Thyroid gland (tissue), 4 donors: ENCODE results near the gene TESK2. TPM values are rescaled to one million over a fixed set of nuclear protein-coding genes. Genes with fewer than 3 reads are reported as not detected.

Source experiments
- DNase-seq, 2 donors: peaks; one replicate each; pipeline ENCODE4 v3.0.0-alpha.2; 2019
- H3K27ac ChIP-seq, 3 donors: fragments of 200-600 bp; sonication (generic); 1 replicate in 2 of 3; 2 replicates in 1 of 3; pipeline ENCODE4 v1.5.1; 2016 to 2019; ENCODE audit warnings: mild to moderate bottlenecking in 1 of 3, moderate library complexity in 1 of 3
- H3K27me3 ChIP-seq: fragments of 200-600 bp; sonication (generic); one replicate; pipeline ENCODE4 v1.5.1; 2019
- H3K36me3 ChIP-seq, 2 donors: fragments of 200-600 bp; sonication (generic); one replicate each; pipeline ENCODE4 v1.5.1; 2016 to 2019
- H3K4me1 ChIP-seq, 2 donors: fragments of 200-600 bp; sonication (generic); one replicate each; pipeline ENCODE4 v1.5.1; 2017 to 2019
- H3K4me3 ChIP-seq, 3 donors: fragments of 200-600 bp; sonication (generic); replicated peaks in 1 of 3; 1 replicate in 2 of 3; 2 replicates in 1 of 3; pipeline ENCODE4 v1.5.1; 2016; ENCODE audit warnings: mild to moderate bottlenecking in 1 of 3
- H3K9me3 ChIP-seq: fragments of 200-600 bp; sonication (generic); one replicate; pipeline ENCODE4 v1.5.1; 2017
- POLR2A ChIP-seq, 2 donors: fragments of 450-650 bp; IDR thresholded peaks; one replicate each; pipeline ENCODE4 v1.6.1; 2017; ENCODE audit warnings: antibody characterized with exemption in 2 of 2, mild to moderate bottlenecking in 2 of 2, moderate library complexity in 1 of 2
- WGBS, 2 donors: methylation state at CpG; one replicate each; pipeline ENCODE4 v1.1.5; 2017; 5-methylcytosine and 5-hydroxymethylcytosine counted together
- intact Hi-C: fragments of 100-400 bp; cut with DNase I; formaldehyde crosslinking; loops from one replicate; pipeline ENCODE4 v1.15.1; 2023
- total RNA-seq, 4 donors: library from RNA; depleted of rRNA; stranded (reverse); fragments of >200 nt; gene quantifications; one replicate each; pipeline ENCODE4 v1.2.3, GENCODE V29; 2016
- TF ChIP-seq, protein P1 (sequence below), 6 experiments: fragments of 200-600 bp in 3 of 6; fragments of 450-650 bp in 3 of 6; sonication (generic) in 3 of 6; IDR thresholded peaks; one replicate each; pipeline ENCODE4 v1.5.1; 2016 to 2019; ENCODE audit warnings: antibody characterized with exemption in 6 of 6, mild to moderate bottlenecking in 2 of 6, inconsistent platforms in 1 of 6, moderate library complexity in 1 of 6

Gene TESK2
- total RNA-seq, 4 donors from 2014 or later: 4.8 to 5.7 (median 5.5) TPM

DNA sequence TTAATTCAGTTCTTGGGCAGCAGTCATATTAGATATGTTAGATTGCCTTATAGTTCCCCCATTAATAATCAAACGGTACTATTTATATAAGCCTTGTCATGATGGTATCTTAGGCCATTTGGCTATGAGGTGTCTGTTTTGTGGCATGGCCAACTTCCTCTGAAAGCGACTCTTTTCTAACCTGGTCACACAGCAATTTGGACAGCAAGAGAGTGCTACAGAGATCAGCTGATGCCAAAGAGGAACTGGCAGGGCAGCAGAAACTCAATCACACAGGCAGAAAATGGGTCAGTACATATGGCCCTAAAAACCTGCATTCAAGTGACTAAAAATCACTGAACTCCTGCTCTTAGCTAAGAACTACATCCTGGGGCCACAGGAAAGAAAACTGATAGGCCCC, 137.3 kb downstream of the TESK2 start:
- Histone ChIP-seq H3K27ac (no peak overlapping the region), H3K4me1 (peaks cover 7 to 22% of the 10 kb centered on the region in 2 donors), H3K27me3 (no peaks in the 10 kb centered on the region), H3K36me3 (no peaks in the 10 kb centered on the region), H3K9me3 (no peaks in the 10 kb centered on the region), H3K4me3 (no peak overlapping the region)
- WGBS, 2 donors: 87 to 90% methylated on average over 2 of the region's 2 CpGs
- no peak for DNase-seq
- intact Hi-C loops: no loop called here
- TF ChIP-seq, protein P1, sequence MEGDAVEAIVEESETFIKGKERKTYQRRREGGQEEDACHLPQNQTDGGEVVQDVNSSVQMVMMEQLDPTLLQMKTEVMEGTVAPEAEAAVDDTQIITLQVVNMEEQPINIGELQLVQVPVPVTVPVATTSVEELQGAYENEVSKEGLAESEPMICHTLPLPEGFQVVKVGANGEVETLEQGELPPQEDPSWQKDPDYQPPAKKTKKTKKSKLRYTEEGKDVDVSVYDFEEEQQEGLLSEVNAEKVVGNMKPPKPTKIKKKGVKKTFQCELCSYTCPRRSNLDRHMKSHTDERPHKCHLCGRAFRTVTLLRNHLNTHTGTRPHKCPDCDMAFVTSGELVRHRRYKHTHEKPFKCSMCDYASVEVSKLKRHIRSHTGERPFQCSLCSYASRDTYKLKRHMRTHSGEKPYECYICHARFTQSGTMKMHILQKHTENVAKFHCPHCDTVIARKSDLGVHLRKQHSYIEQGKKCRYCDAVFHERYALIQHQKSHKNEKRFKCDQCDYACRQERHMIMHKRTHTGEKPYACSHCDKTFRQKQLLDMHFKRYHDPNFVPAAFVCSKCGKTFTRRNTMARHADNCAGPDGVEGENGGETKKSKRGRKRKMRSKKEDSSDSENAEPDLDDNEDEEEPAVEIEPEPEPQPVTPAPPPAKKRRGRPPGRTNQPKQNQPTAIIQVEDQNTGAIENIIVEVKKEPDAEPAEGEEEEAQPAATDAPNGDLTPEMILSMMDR (IDR thresholded peaks at IDR 0.05): no peak
- TF ChIP-seq POLR2A (IDR thresholded peaks at IDR 0.05): no peak

DNA sequence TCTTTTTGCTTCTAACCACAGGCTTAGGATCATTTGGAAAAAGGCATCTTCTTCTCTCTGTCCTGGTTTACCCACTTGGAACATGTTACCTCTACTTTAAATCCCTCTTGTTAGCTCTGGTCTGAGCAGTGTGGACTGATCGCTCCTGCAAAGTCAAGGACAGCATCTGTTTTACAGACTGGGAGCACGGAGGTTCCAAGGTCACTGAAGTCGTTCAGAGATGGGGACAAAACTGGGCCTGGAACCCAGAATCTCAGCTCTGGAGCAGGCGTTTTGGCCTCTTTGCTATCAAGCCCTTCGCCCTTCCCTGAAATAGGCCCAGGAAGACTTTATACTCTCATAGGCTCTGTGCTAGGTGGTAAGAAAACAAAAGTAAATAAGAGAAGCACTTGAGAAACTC, 139.5 kb downstream of the TESK2 start:
- 87 to 89% methylated on average over 5 of the region's 5 CpGs for WGBS, 2 donors
- Histone ChIP-seq H3K9me3 (no peaks in the 10 kb centered on the region), H3K27ac (no peak overlapping the region), H3K4me3 (no peak overlapping the region), H3K27me3 (no peaks in the 10 kb centered on the region), H3K4me1 (peaks cover 18 to 42% of the 10 kb centered on the region in 2 donors), H3K36me3 (no peaks in the 10 kb centered on the region)
- intact Hi-C loops: no loop called here
- no peak for TF ChIP-seq POLR2A (IDR thresholded peaks at IDR 0.05)
- TF ChIP-seq, protein P1 (IDR thresholded peaks at IDR 0.05): no peak
- DNase-seq: no peak

DNA sequence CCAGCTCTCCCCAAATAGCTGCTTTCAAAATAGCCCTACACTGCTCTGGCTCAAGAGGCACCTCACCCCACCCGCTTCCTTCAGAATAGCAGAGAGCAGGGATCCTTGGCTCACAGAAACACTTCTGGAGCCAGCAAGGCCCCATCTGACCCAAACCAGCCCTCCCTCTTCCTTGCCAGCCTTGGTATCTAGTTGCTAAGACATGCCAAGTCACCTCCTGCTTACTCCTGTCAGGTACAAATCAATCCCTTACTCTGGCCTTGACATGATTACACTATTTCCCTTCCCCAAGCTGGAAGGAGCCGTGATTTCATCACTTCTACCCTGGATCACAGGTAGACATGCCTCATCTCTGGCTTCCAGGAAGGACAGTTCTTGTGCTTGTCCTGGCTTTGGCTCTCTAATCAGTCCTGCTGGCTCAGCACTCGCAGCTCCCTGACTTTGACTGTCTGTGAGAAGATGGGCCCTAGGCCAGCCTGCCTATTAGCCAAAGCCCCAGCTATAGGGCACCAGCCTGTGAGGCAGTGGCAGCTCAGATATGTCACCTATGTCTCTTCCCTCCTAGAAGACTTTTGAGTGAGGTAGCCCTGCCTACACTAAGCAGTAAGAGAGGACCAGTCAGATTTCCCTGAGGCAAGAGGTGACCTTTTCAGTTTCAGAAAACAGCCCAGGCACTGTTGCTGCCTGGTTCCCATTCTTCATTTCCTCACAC, 141.8 kb downstream of the TESK2 start:
- H3K4me3 ChIP-seq: no peak overlapping the region
- 24 to 26% methylated on average over 3 of the region's 3 CpGs for WGBS, 2 donors
- H3K36me3 ChIP-seq: peaks cover 2 to 4% of the 10 kb centered on the region in 2 donors
- no peaks in the 10 kb centered on the region for H3K27me3 ChIP-seq
- H3K9me3 ChIP-seq: no peaks in the 10 kb centered on the region
- peak overlapping the region; percentile 61 to 90 (median 76) for H3K27ac ChIP-seq
- peaks cover 18 to 42% of the 10 kb centered on the region in 2 donors for H3K4me1 ChIP-seq
- TF ChIP-seq, protein P1 (IDR thresholded peaks at IDR 0.05): no peak
- intact Hi-C loops: no loop called here
- peak; percentile 85 for DNase-seq

DNA sequence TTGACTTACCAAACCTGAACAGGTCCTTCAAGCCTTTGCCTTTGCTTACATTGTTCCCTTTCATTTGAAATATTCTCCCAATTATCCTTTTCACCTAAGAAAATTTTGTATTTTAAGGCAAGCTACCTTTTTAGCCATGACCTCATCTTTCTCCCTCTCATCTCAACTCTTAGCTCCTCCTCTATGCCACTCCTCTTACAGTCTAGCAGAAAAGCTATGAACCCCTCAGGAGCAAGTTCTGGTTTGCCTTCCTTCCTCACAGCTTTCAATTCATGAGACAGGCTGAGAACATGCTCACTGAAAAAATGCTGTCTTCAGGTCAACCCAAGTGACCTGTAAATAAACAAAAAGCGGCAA, 142.4 kb downstream of the TESK2 start:
- peak in 1 of 2 donors; percentile 9 for TF ChIP-seq POLR2A (IDR thresholded peaks at IDR 0.05)
- TF ChIP-seq, protein P1 (IDR thresholded peaks at IDR 0.05): no peak
- no peaks in the 10 kb centered on the region for H3K27me3 ChIP-seq
- no peak for DNase-seq
- H3K36me3 ChIP-seq: peaks cover 8 to 9% of the 10 kb centered on the region in 2 donors
- H3K27ac ChIP-seq: peak overlapping the region; percentile 61 to 90 (median 76)
- peaks cover 18 to 42% of the 10 kb centered on the region in 2 donors for H3K4me1 ChIP-seq
- intact Hi-C loops: no loop called here
- WGBS, 2 donors: 8 to 24% methylated on average over 1 of the region's 1 CpG
- H3K4me3 ChIP-seq: no peak overlapping the region
- no peaks in the 10 kb centered on the region for H3K9me3 ChIP-seq

DNA sequence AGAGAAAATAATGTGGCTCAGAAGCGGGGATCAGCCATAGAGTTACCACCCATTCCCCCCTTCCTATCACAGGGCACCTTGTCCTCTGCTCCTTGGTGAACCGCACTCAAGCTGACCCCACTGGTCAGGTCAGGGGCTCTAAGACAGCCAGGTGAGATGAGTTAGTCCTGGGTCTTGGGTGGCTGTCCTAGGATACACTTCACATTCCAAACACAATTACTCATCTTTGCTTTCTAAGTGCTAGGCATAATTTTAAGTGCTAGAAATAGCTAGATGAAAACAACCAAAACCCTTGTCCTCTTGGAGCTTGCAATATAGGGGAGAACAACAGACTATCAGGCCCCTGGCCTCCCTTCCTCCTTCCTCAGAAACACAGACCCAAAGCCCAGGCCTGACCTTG, 142.9 kb downstream of the TESK2 start:
- intact Hi-C loops: no loop called here
- TF ChIP-seq, protein P1 (IDR thresholded peaks at IDR 0.05): no peak
- TF ChIP-seq POLR2A (IDR thresholded peaks at IDR 0.05): no peak
- 90 to 97% methylated on average over 2 of the region's 2 CpGs for WGBS, 2 donors

More for the DNA sequence above, 142.9 kb downstream of the TESK2 start:
- H3K4me1 ChIP-seq: peaks cover 18 to 42% of the 10 kb centered on the region in 2 donors
- no peak for DNase-seq
- H3K4me3 ChIP-seq: no peak overlapping the region
- peak overlapping the region; percentile 61 to 90 (median 76) for H3K27ac ChIP-seq
- no peaks in the 10 kb centered on the region for H3K9me3 ChIP-seq
- no peaks in the 10 kb centered on the region for H3K27me3 ChIP-seq
- H3K36me3 ChIP-seq: peaks cover 13 to 15% of the 10 kb centered on the region in 2 donors
